ENCODE results near the gene PDZRN3. TPM values are rescaled to one million over a fixed set of nuclear protein-coding genes. Genes with fewer than 3 reads are reported as not detected.

PDZRN3 gene
- total RNA-seq, 1 experiment from 2014 or later: 0.17 TPM

DNA sequence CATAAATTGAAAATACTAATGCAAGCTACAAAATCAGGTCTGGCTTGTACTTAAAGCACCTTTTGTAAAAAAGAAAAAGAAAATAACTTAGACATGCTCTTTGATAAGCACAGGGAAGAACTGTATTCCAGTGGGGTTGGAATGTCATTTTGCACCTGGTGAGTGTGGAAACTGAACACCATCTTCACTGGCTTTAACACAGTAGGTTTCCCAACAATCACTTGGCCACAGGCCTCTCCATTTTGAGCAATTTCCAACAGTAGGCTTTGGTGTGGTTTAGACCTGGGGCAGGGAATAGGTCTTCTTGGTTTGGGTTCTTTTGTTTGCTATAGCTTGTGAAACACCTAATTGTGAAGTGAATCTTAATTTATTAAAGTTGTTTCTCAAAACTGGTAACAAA is 18.9 kb downstream of the PDZRN3 start:
- H2AFZ ChIP-seq (ENCODE audit: low read depth, low read length, poor library complexity, severe bottlenecking): no peak overlapping the region
- no peaks in the 10 kb centered on the region; a peak in 1 of 4 replicates for H3K9me3 ChIP-seq (ENCODE audit: control insufficient read depth in 1 of 2, insufficient read depth in 1 of 2, low read depth in 1 of 2, low read length in 2 of 2)
- H3K4me3 ChIP-seq (replicated peaks in 1 of 2; ENCODE audit: low read depth in 1 of 2, low read length in 2 of 2): no peak overlapping the region
- intact Hi-C loops (cut with micrococcal nuclease): no loop called here
- RAD21 ChIA-PET (ENCODE audit: low non-redundant PET in 1 of 2, low total read pairs in 2 of 2, uncharacterized antibody in 2 of 2, unreplicated experiment in 2 of 2): no interaction called here
- TF ChIP-seq FOSL1 (IDR thresholded peaks at IDR 0.05; ENCODE audit: low read depth) (no peak), CBX3 (IDR thresholded peaks at IDR 0.05; ENCODE audit: low read depth) (no peak), ZNF274 (IDR thresholded peaks at IDR 0.05; ENCODE audit: low read depth, low read length) (no peak)
- no peaks in the 10 kb centered on the region for H3K36me3 ChIP-seq (ENCODE audit: control insufficient read depth in 1 of 2, insufficient read depth in 2 of 2, low read length in 2 of 2)
- CTCF ChIA-PET: no interaction called here
- no peak overlapping the region for H3K9ac ChIP-seq (ENCODE audit: low read length)
- H3K9me2 ChIP-seq (ENCODE audit: insufficient read depth): no peaks in the 10 kb centered on the region
- H3K4me2 ChIP-seq (ENCODE audit: low read length): no peak overlapping the region
- no peak for DNase-seq (ENCODE audit: low read depth, low spot score)
- H3K27ac ChIP-seq (ENCODE audit: low read depth, low read length): no peak overlapping the region
- ATAC-seq: no peak
- no peaks in the 10 kb centered on the region for H3K4me1 ChIP-seq (ENCODE audit: control insufficient read depth in 1 of 2, insufficient read depth in 2 of 2, low read length in 2 of 2)
- no peaks in the 10 kb centered on the region for H3K27me3 ChIP-seq (ENCODE audit: insufficient read depth, low read length)
- no peaks in the 10 kb centered on the region for H4K20me1 ChIP-seq (ENCODE audit: insufficient read depth)
- H3K79me2 ChIP-seq (ENCODE audit: insufficient read depth, low read length): no peaks in the 10 kb centered on the region
- POLR2A ChIA-PET: no interaction called here
- BruUV-seq (replicated peaks): no TSS peak

DNA sequence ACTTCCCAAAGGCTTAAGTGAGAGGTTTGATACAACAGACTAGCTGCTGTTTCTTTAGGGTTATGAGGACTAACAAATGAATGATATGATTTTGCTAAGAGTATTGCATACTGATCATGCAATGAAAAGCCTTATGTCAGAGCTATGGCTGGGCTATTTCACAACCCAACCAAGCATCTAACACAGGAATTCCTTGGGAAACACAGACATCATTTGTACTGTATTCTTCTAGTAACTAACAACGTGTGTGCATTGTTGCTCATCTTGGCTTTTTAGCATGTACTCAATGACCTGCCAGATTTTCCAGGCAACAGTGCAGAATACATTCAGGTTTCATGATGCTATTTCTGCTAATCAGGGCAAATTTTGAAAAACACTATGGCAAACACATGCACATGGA is 19.3 kb downstream of the PDZRN3 start:
- intact Hi-C loops (cut with micrococcal nuclease): no loop called here
- no peak for DNase-seq (ENCODE audit: low read depth, low spot score)
- H3K36me3 ChIP-seq (ENCODE audit: control insufficient read depth in 1 of 2, insufficient read depth in 2 of 2, low read length in 2 of 2): no peaks in the 10 kb centered on the region
- ChIA-PET POLR2A (no interaction called here), RAD21 (ENCODE audit: low non-redundant PET in 1 of 2, low total read pairs in 2 of 2, uncharacterized antibody in 2 of 2, unreplicated experiment in 2 of 2) (no interaction called here), CTCF (no interaction called here)
- no peak for ATAC-seq
- H3K4me3 ChIP-seq (replicated peaks in 1 of 2; ENCODE audit: low read depth in 1 of 2, low read length in 2 of 2): no peak overlapping the region
- H2AFZ ChIP-seq (ENCODE audit: low read depth, low read length, poor library complexity, severe bottlenecking): no peak overlapping the region
- H3K79me2 ChIP-seq (ENCODE audit: insufficient read depth, low read length): no peaks in the 10 kb centered on the region
- no peaks in the 10 kb centered on the region for H4K20me1 ChIP-seq (ENCODE audit: insufficient read depth)
- H3K4me1 ChIP-seq (ENCODE audit: control insufficient read depth in 1 of 2, insufficient read depth in 2 of 2, low read length in 2 of 2): no peaks in the 10 kb centered on the region
- no TSS peak for BruUV-seq (replicated peaks)
- no peak overlapping the region for H3K4me2 ChIP-seq (ENCODE audit: low read length)
- H3K9me2 ChIP-seq (ENCODE audit: insufficient read depth): no peaks in the 10 kb centered on the region
- H3K27me3 ChIP-seq (ENCODE audit: insufficient read depth, low read length): no peaks in the 10 kb centered on the region
- no peak for TF ChIP-seq POLR2A (IDR thresholded peaks at IDR 0.05; ENCODE audit: borderline replicate concordance, extremely low read depth, insufficient read depth, insufficient read length)
- TF ChIP-seq TCF7L2 (IDR thresholded peaks at IDR 0.05; ENCODE audit: borderline replicate concordance, extremely low read depth, insufficient read depth, insufficient read length): no peak
- no peak for TF ChIP-seq JUND (IDR thresholded peaks at IDR 0.05)
- TF ChIP-seq EZH2 (IDR thresholded peaks at IDR 0.05): no peak
- TF ChIP-seq SRF (IDR thresholded peaks at IDR 0.05; ENCODE audit: low read depth): no peak
- TF ChIP-seq, protein P1, sequence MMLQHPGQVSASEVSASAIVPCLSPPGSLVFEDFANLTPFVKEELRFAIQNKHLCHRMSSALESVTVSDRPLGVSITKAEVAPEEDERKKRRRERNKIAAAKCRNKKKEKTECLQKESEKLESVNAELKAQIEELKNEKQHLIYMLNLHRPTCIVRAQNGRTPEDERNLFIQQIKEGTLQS (IDR thresholded peaks at IDR 0.05): no peak
- no peak for TF ChIP-seq EGR1 (IDR thresholded peaks at IDR 0.05; ENCODE audit: low read depth)
- TF ChIP-seq, protein P2, sequence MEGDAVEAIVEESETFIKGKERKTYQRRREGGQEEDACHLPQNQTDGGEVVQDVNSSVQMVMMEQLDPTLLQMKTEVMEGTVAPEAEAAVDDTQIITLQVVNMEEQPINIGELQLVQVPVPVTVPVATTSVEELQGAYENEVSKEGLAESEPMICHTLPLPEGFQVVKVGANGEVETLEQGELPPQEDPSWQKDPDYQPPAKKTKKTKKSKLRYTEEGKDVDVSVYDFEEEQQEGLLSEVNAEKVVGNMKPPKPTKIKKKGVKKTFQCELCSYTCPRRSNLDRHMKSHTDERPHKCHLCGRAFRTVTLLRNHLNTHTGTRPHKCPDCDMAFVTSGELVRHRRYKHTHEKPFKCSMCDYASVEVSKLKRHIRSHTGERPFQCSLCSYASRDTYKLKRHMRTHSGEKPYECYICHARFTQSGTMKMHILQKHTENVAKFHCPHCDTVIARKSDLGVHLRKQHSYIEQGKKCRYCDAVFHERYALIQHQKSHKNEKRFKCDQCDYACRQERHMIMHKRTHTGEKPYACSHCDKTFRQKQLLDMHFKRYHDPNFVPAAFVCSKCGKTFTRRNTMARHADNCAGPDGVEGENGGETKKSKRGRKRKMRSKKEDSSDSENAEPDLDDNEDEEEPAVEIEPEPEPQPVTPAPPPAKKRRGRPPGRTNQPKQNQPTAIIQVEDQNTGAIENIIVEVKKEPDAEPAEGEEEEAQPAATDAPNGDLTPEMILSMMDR (IDR thresholded peaks at IDR 0.05 in 2 of 3, conservative IDR thresholded peaks at IDR 0.05 in 1 of 3; ENCODE audit: borderline replicate concordance in 1 of 3, insufficient read depth in 1 of 3, low read depth in 2 of 3, low read length in 2 of 3): no peak
- TF ChIP-seq SIN3A (IDR thresholded peaks at IDR 0.05; ENCODE audit: low read depth): no peak
- TF ChIP-seq ZFX (IDR thresholded peaks at IDR 0.05): no peak
- no peak for TF ChIP-seq ZNF274 (IDR thresholded peaks at IDR 0.05; ENCODE audit: low read depth, low read length)
- no peak for TF ChIP-seq CEBPB (IDR thresholded peaks at IDR 0.05; ENCODE audit: low read depth)
- no peak for TF ChIP-seq ELF1 (IDR thresholded peaks at IDR 0.05; ENCODE audit: borderline replicate concordance, low read depth)
- no peak overlapping the region for H3K9ac ChIP-seq (ENCODE audit: low read length)
- no peaks in the 10 kb centered on the region; a peak in 1 of 4 replicates for H3K9me3 ChIP-seq (ENCODE audit: control insufficient read depth in 1 of 2, insufficient read depth in 1 of 2, low read depth in 1 of 2, low read length in 2 of 2)
- H3K27ac ChIP-seq (ENCODE audit: low read depth, low read length): no peak overlapping the region

All from HCT116 (cell line).